Activated gamma-delta T cell treated with Interleukin-2 at 50 U/mL for 16 hours (primary cell): Measurements from ENCODE around the gene KRTAP12-4.
"Not testable (repeated sequence)": the region's sequence is repeated elsewhere in the genome, so short reads cannot be mapped to it uniquely, and the experiment has no call there.

Experiments used
- DNase-seq: peaks from one replicate; pipeline ENCODE4 v3.0.0-alpha.2; 2020

The KRTAP12-4 gene

GRCh38 chr21:44628707-44629391 lies 25.6 kb downstream of the KRTAP12-4 start:
- DNase-seq: no peak

- not testable (repeated sequence) for DNase-seq
These were observed 26.6 kb downstream of the KRTAP12-4 start for GRCh38 chr21:44627831-44628233.

DNA sequence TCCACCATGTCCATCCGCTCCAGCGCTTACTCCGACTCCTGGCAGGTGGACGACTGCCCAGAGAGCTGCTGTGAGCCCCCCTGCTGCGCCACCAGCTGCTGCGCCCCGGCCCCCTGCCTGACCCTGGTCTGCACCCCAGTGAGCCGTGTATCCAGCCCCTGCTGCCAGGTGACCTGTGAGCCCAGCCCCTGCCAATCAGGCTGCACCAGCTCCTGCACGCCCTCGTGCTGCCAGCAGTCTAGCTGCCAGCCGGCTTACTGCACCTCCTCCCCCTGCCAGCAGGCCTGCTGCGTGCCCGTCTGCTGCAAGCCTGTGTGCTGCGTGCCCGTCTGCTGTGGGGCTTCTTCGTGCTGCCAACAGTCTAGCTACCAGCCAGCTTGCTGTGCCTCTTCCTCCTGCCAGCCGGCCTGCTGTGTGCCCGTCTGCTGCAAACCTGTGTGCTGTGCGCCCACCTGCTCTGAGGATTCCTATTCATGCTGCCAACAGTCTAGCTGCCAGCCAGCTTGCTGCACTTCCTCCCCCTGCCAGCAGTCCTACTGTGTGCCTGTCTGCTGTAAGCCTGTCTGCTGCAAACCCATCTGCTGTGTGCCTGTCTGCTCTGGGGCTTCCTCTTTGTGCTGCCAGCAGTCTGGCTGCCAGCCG lies 27.2 kb downstream of the KRTAP12-4 start:
- not testable (repeated sequence) for DNase-seq

- no peak for DNase-seq
These were observed 27.8 kb downstream of the KRTAP12-4 start, which contains the start of gene KRTAP10-9 for GRCh38 chr21:44626673-44627143. Gene KRTAP10-9, plus strand, starts transcription at chr21:44627093. Its CDS starts 79 bp downstream, at chr21:44627172.

DNA sequence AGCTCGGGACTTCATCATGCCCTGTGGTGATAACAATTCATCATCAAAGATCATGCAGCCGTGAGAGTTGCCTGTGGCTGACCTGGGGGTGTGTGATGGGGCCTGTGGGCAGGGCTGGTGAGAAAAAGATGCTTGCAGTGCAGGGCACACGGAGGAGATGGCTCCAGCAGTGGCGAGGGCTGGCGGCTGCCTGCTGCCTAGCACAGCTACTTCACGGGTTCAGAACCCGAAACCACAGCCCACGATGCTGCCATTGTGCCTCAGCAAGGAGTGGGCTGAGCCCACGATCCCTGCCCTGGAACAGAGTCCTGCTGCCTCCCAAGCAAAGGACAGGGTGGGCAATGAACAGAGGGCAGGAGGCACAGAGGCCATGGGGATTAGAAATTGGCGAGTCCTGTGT lies 28.2 kb downstream of the KRTAP12-4 start:
- no peak for DNase-seq

DNA sequence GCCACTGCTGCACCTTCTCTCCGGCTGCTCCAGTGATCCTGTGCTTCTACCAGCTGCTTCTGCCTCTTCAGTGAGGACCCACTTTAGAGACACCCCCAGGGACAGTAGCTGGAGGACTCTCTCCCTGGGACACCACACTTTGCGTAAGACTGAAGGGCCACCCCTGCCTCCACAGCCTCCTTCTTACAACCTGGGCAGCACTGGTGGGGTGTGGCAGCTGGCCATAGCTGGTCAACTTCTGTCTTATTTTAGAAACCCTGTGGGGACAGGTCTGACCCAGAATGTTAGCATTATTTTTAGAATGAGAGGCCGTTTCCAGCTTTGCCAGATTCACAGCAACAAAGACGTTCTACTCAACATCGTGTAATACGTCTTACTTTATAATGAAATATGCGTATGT lies 28.7 kb downstream of the KRTAP12-4 start:
- no peak for DNase-seq

DNA sequence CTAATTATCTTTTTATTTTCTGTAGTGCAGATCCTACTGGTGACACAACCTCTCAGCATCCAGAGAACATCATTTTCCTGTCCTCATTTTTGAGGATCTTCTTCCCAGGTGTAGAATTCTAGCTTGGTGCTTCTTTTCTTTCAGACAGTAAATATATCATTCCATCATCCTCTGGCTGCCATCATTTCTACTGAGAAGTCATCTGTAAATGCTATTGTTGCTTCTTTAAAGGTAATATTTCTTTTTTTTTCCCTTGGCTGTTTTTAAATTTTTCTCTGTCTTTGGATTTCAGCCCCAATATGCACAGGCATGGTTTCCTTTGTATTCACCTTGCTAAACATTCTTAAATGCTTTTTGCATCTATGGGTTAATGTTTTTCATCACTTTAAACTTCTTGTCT lies 30.9 kb downstream of the KRTAP12-4 start:
- DNase-seq: no peak

GRCh38 chr21:44619886-44620285 lies 34.6 kb downstream of the KRTAP12-4 start:
- DNase-seq: no peak

GRCh38 chr21:44618909-44619308 lies 35.5 kb downstream of the KRTAP12-4 start:
- DNase-seq: peak; percentile 67

- no peak for DNase-seq
These were observed 36.0 kb downstream of the KRTAP12-4 start for GRCh38 chr21:44618504-44618903.

DNA sequence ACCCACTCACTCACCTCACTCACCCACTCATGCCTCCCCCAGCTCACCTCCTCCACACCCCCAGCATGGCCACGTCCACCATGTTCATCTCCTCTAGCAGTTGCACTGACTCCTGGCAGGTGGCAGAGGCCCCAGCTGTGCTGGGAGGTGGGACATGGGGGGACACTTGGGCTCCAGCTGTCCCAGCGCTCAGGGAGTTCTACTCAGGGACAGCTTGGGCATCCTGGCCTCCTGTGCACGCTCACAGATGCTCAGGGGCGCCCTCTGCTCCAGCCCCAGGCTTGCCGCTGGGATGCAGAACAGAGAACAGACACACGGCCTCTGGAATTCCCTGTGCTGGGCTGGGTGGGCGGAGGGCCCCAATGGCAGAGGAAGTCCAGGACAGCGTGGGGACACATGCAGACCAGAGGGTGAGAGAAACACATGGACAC lies 37.4 kb downstream of the KRTAP12-4 start:
- no peak for DNase-seq

GRCh38 chr21:44616591-44616926 lies 37.9 kb downstream of the KRTAP12-4 start:
- no peak for DNase-seq

- no peak for DNase-seq
These were observed 38.4 kb downstream of the KRTAP12-4 start for GRCh38 chr21:44615911-44616590.

- DNase-seq: no peak
These were observed 39.0 kb downstream of the KRTAP12-4 start for GRCh38 chr21:44615466-44615865.

- DNase-seq: no peak
These were observed 39.5 kb downstream of the KRTAP12-4 start for GRCh38 chr21:44614961-44615391.

DNA sequence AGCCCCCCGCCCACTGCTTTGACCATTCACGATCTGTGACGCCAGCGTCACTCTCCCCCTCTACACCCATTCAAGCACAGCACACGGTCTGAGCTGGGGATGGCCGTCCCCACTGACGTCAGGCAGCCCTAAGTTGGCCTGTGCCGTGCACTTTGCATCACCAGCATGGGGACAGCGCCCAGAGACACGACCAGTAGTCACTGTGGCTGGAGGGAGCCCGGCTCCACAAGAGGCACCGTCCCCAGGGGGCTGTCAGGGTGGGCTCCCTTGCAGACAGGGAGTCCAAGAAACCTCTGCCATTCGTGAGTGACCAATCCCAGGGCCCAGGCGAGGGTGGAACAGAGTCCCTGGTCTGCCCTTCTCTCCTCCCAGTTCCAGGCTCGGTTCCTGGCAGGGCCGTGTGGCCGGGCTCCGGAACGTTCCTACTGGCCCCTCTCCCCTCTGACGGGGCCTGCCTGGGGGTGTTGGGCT lies 40.3 kb downstream of the KRTAP12-4 start:
- DNase-seq: no peak

DNA sequence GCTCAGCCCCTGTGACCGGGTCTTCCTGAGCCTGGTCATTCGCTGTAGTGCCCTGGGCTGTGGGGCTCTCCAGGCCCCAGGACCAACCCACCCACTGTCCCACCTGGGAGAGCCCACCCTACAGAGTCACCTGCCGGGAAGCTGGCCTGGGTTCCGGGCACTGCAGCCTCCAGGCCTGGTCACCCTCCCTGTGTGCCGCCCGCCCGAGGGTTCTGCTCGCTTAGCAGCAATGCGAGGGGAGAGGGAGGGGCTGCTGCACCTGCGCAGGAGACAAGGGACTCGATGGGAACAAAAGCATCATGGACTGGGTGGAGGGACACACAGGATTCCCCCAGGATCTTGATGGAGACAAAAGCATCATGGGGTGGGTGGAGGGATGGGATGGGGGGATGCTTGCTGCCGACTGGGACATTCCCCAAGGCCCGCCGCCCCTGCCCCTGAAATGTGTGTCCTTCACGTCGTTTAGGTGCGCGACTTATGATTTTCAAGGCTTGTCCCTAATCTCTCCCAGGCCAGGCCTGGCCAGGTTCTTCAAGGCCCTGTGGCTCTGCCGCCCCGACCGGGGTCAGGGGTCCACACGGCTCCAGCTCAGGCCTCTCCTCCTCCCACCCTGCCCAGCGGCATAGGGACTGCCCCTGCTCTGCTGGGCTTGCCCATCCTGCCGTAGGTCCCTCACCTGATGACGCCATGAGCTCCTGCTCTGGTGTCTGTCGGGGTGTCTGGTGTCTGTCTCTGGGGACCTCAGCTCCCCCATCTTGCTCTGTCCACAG lies 40.9 kb downstream of the KRTAP12-4 start:
- no peak for DNase-seq

DNA sequence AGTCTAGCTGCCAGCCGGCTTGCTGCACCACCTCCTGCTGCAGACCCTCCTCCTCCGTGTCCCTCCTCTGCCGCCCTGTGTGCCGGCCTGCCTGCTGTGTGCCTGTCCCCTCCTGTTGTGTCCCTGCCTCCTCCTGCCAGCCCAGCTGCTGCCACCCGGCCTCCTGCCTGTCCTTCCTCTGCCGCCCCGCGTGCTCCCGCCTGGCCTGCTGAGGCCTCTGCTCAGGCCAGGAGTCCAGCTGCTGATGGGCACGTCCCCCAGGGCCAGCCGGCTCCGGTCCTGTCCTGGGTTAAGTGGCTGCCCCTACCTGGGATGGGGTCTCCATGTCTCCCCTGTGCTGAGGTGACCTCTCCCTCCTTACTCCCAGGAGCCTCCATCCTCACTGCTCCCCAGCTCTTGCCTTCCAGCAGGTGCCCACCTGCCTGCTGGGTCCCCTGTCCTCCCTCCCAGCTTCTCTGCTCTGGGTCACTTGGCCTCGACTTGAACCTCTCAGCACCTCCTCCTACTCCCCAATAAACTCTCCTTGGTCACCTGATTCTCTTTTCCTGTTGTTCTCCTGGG lies 41.7 kb downstream of the KRTAP12-4 start:
- DNase-seq: no peak

DNA sequence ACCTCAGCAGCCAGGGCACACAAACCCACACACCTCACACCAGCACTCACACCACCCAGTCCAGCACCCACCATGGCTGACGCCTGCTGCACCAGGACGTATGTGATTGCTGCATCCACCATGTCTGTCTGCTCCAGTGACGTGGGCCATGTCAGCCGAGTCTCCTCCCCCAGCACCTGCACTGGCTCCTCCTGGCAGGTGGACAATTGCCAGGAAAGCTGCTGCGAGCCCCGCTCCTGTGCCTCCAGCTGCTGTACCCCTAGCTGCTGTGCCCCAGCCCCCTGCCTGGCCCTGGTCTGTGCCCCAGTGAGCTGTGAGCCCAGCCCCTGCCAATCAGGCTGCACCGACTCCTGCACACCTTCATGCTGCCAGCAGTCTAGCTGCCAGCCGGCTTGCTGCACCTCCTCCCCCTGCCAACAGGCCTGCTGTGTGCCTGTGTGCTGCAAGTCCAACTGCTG lies 42.4 kb downstream of the KRTAP12-4 start, which contains the start of gene KRTAP10-8:
KRTAP10-8 (plus strand) TSS at position 51 of the 458 bp plus-strand sequence; CDS start at position 73, 22 bp downstream.
- no peak for DNase-seq

DNA sequence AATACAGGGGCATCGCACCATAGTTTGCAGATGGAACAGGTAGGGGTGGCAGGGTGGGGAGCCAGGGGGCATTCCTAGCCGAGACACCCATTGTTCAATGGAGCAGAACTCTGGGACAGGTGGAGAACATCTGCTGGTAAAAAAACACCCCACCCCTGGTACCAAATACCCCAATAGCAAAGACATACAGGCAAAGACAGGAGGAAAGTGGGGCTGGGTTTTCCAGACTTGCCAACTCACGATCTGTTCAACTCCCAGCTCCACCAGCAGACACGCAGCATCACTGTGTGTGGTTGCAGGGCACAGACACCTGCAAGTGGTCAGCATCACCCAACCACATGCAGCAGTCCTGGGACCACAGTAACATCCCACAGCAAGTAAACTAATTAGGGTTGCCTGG lies 42.9 kb downstream of the KRTAP12-4 start:
- DNase-seq: no peak

DNA sequence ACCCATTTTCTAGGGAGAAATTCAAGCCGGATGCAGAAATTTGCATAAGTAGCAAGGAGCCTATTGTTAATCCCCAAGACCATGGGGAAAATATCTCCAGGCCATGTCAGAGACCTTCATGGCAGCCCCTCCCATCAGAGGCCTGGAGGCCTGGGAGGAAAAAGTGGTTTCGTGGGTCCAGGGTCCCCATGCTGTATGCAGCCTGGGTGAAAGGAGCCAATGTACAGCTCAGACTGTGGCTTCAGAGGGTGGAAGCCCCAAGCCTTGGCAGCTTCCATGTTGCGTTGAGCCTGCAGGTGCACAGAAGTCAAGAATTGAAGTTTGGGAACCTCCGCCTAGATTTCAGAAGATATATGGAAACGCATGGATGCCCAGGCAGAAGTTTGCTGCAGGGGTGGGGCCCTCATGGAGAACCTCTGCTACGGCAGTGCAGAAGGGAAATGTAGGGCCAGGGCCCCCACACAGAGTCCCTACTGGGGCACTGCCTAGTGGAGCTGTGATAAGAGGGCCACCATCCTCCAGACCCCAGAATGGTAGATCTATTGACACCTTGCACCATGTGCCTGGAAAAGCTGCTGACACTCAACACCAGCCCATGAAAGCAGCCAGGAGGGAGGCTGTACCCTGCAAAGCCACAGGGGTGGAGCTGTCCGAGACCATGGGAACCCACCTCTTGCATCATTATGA lies 44.2 kb downstream of the KRTAP12-4 start:
- DNase-seq: not testable (repeated sequence)

DNA sequence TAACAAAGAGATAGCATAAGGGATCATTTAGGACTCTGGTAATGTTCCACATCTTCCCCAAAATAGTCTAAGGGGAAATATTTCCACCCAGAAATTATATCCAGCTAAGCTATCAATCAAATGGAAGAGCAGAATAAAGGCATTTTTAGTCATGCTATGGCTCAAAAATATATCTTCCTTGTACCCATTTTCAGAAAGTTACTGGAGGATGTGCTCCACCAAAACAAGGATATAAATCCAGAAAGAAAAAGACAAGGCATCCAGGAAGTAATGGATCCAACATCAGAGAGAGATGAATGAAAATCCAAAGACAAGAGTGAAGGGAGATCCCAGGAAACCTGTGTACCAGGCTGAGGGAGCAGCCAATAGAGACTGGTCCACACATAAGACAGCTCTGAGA lies 45.3 kb downstream of the KRTAP12-4 start:
- no peak for DNase-seq
